ENCODE data around the gene NHERF2. TPM values are rescaled to one million over a fixed set of nuclear protein-coding genes. Genes with fewer than 3 reads are reported as not detected.

NHERF2 gene
- total and polyA plus RNA-seq, 12 donors, result 94.3 to 640 (median 183) TPM

GRCh38 chr16:2085669-2086068 lies 59.0 kb downstream of the NHERF2 start:
- no peak for TF ChIP-seq CTCF (IDR thresholded peaks at IDR 0.05)
- intact Hi-C loops (cut with DNase I), result loop anchor here in 3 of 10 donors (5.0 to 10.0 kb wide), 3 partner anchors 33 to 61 kb away; partner anchors contain the start of genes NHERF2 (in 1 of the 3) and RAB26 (in 1 of the 3)
- H3K9me3 ChIP-seq, result no peaks in the 10 kb centered on the region
- no peak overlapping the region for H3K27ac ChIP-seq
- no peak for DNase-seq
- H3K27me3 ChIP-seq, result no peaks in the 10 kb centered on the region
- H3K36me3 ChIP-seq, result peaks cover 5 to 100% (median 80%) of the 10 kb centered on the region in 9 donors
- H3K4me1 ChIP-seq, result peaks cover 5 to 38% (median 29%) of the 10 kb centered on the region in 9 donors
- no peak overlapping the region for H3K4me3 ChIP-seq
- ATAC-seq, result no peak
- 67 to 79% methylated on average over 11 to 14 of the region's 14 CpGs for WGBS, 2 donors

- DNase-seq (no peak), ATAC-seq (no peak)
- TF ChIP-seq CTCF (IDR thresholded peaks at IDR 0.05), result no peak
- no peaks in the 10 kb centered on the region for H3K9me3 ChIP-seq
- intact Hi-C loops (cut with DNase I), result loop anchor here in 3 of 10 donors (5.0 to 10.0 kb wide), 3 partner anchors 34 to 61 kb away; partner anchors contain the start of genes NHERF2 (in 1 of the 3) and RAB26 (in 1 of the 3)
- H3K27ac ChIP-seq, result no peak overlapping the region
- WGBS, 2 donors, result 93 to 94% methylated on average over 27 of the region's 27 CpGs
- no peaks in the 10 kb centered on the region for H3K27me3 ChIP-seq
- H3K4me3 ChIP-seq, result no peak overlapping the region
- H3K36me3 ChIP-seq, result peaks cover under 1 to 97% (median 79%) of the 10 kb centered on the region in 9 donors
- peaks cover 5 to 34% (median 25%) of the 10 kb centered on the region in 9 donors for H3K4me1 ChIP-seq
Observed at GRCh38 chr16:2086106-2086742, 59.5 kb downstream of the NHERF2 start.

- WGBS, 2 donors, result 89 to 91% methylated on average over 30 of the region's 30 CpGs
- Histone ChIP-seq H3K4me1 (peaks cover 5 to 33% (median 17%) of the 10 kb centered on the region in 9 donors), H3K9me3 (no peaks in the 10 kb centered on the region), H3K27ac (no peak overlapping the region), H3K36me3 (peaks cover 0 to 96% (median 71%) of the 10 kb centered on the region in 9 donors), H3K27me3 (no peaks in the 10 kb centered on the region), H3K4me3 (no peak overlapping the region)
- TF ChIP-seq CTCF (IDR thresholded peaks at IDR 0.05), result no peak
- ATAC-seq (no peak), DNase-seq (no peak)
- intact Hi-C loops (cut with DNase I), result loop anchor here in 3 of 10 donors (5.0 to 10.0 kb wide), 3 partner anchors 35 to 62 kb away; partner anchors contain the start of genes NHERF2 (in 1 of the 3) and RAB26 (in 1 of the 3)
Observed at GRCh38 chr16:2086812-2087747, 60.4 kb downstream of the NHERF2 start.
